Fibroblast of lung (primary cell): Measurements from ENCODE around the gene SBNO2. TPM values are rescaled to one million over a fixed set of nuclear protein-coding genes. Genes with fewer than 3 reads are reported as not detected.

Experiments used
- DNase-seq, 2 donors: peaks; one replicate each; pipeline versions ENCODE4 v3.0.0 to v3.0.0-alpha.2; 2010; ENCODE audit warnings: low read depth in 2 of 2
- H2AFZ ChIP-seq: 2 replicates; pipeline ENCODE4 v1.5.1; 2012; ENCODE audit warnings: low read length, control low read depth, inconsistent platforms
- H3K27ac ChIP-seq: 2 replicates; pipeline ENCODE4 v1.5.1; 2011; ENCODE audit warnings: low read length, control low read depth; ENCODE audit not compliant: insufficient read depth
- H3K27me3 ChIP-seq: 2 replicates; pipeline ENCODE4 v1.5.1; 2011; ENCODE audit warnings: mild to moderate bottlenecking, low read length; ENCODE audit not compliant: control insufficient read depth, insufficient read depth
- H3K36me3 ChIP-seq: 2 replicates; pipeline ENCODE4 v1.5.1; 2011; ENCODE audit warnings: low read length; ENCODE audit not compliant: control insufficient read depth, insufficient read depth
- H3K4me1 ChIP-seq: 2 replicates; pipeline ENCODE4 v1.5.1; 2011; ENCODE audit warnings: low read length; ENCODE audit not compliant: control insufficient read depth, insufficient read depth; ENCODE audit errors: extremely low read depth
- H3K4me2 ChIP-seq: 2 replicates; pipeline ENCODE4 v1.5.1; 2011; ENCODE audit warnings: low read length, control low read depth; ENCODE audit not compliant: insufficient read depth; ENCODE audit errors: extremely low read depth
- H3K4me3 ChIP-seq, 4 experiments: fragments of 200-600 bp in 1 of 4; sonication (generic) in 1 of 4; replicated peaks in 1 of 4; 2 replicates each; pipeline ENCODE4 v1.5.1; 2011 to 2016; ENCODE audit warnings: low read length in 4 of 4, low read depth in 3 of 4, mild to moderate bottlenecking in 3 of 4, control low read depth in 2 of 4, inconsistent platforms in 1 of 4, mixed read lengths in 1 of 4; ENCODE audit not compliant: insufficient read depth in 1 of 4; ENCODE audit errors: control extremely low read depth in 1 of 4
- H3K79me2 ChIP-seq: 2 replicates; pipeline ENCODE4 v1.5.1; 2012; ENCODE audit warnings: mild to moderate bottlenecking, low read length, inconsistent platforms; ENCODE audit not compliant: control insufficient read depth, insufficient read depth
- H3K9ac ChIP-seq: 2 replicates; pipeline ENCODE4 v1.5.1; 2011; ENCODE audit warnings: mild to moderate bottlenecking, low read length, control low read depth; ENCODE audit not compliant: insufficient read depth
- H3K9me3 ChIP-seq: 2 replicates; pipeline ENCODE4 v1.5.1; 2012; ENCODE audit warnings: low read depth, low read length; ENCODE audit not compliant: control insufficient read depth, insufficient read depth
- H4K20me1 ChIP-seq: 2 replicates; pipeline ENCODE4 v1.5.1; 2011; ENCODE audit warnings: low read length; ENCODE audit not compliant: control insufficient read depth, insufficient read depth; ENCODE audit errors: extremely low read depth
- CTCF ChIP-seq, 2 donors: IDR thresholded peaks in 1 of 2; conservative IDR thresholded peaks in 1 of 2; 1 replicate in 1 of 2; 2 replicates in 1 of 2; pipeline ENCODE4 v1.5.1; 2011 to 2012; ENCODE audit warnings: low read length in 2 of 2, control low read depth in 1 of 2, inconsistent platforms in 1 of 2, low read depth in 1 of 2, mild to moderate bottlenecking in 1 of 2
- EZH2 ChIP-seq: IDR thresholded peaks from 2 replicates; pipeline ENCODE4 v1.5.1; 2012; ENCODE audit warnings: low read length, control low read depth, mild to moderate bottlenecking; ENCODE audit errors: missing control alignments
- polyA plus RNA-seq, 2 donors: library from polyadenylated mRNA; depleted of rRNA in 1 of 2; stranded (reverse) in 1 of 2; unstranded in 1 of 2; fragments of >200 nt; gene quantifications; 2 replicates each; pipeline ENCODE4 v1.2.1, GENCODE V29; 2011 to 2012; ENCODE audit warnings: missing spikeins in 1 of 2
- total RNA-seq: library from RNA; depleted of rRNA; stranded (reverse); fragments of >200 nt; gene quantifications from 2 replicates; pipeline ENCODE4 v1.2.1, GENCODE V29; 2014

Gene SBNO2
- total and polyA plus RNA-seq, 2 donors (not counting 1 experiment from before 2014, with no cell fraction given): 12.6 to 55.8 TPM

DNA sequence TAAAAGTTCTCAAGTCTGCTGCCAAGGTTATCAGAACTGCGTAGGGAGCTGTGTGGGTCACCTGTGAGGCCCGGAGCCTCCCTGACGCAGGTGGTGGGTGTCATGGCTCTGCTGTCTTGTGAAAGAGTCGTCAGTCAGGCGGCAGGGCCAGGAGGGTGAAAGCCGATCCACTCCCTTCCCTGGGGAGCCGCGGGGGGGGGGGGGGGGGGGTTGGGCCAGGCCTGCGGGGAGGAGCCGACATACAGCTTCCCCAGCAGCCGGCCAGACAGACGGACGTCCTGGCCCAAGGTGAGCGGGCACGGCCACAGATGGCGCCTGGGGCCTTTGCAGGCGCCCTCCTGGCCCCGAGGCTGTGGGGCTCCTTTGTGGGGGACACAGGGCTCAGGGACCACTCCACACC is 12.4 kb downstream of the SBNO2 start:
- H3K79me2 ChIP-seq: peaks cover 72% of the 10 kb centered on the region
- no peak overlapping the region for H3K4me2 ChIP-seq
- H3K27me3 ChIP-seq: no peaks in the 10 kb centered on the region
- TF ChIP-seq EZH2 (no peak), CTCF (conservative IDR thresholded peaks at IDR 0.05 in 1 of 2, IDR thresholded peaks at IDR 0.05 in 1 of 2; ENCODE audit: low read depth in 1 of 2, low read length in 2 of 2) (no peak)
- H3K27ac ChIP-seq: no peak overlapping the region
- H3K9me3 ChIP-seq: no peaks in the 10 kb centered on the region
- H2AFZ ChIP-seq: no peak overlapping the region
- H3K4me3 ChIP-seq: no peak overlapping the region
- DNase-seq: no peak
- peaks cover 8% of the 10 kb centered on the region for H3K36me3 ChIP-seq
- no peak overlapping the region for H3K9ac ChIP-seq
- peaks cover 6% of the 10 kb centered on the region for H3K4me1 ChIP-seq
- H4K20me1 ChIP-seq: no peaks in the 10 kb centered on the region

DNA sequence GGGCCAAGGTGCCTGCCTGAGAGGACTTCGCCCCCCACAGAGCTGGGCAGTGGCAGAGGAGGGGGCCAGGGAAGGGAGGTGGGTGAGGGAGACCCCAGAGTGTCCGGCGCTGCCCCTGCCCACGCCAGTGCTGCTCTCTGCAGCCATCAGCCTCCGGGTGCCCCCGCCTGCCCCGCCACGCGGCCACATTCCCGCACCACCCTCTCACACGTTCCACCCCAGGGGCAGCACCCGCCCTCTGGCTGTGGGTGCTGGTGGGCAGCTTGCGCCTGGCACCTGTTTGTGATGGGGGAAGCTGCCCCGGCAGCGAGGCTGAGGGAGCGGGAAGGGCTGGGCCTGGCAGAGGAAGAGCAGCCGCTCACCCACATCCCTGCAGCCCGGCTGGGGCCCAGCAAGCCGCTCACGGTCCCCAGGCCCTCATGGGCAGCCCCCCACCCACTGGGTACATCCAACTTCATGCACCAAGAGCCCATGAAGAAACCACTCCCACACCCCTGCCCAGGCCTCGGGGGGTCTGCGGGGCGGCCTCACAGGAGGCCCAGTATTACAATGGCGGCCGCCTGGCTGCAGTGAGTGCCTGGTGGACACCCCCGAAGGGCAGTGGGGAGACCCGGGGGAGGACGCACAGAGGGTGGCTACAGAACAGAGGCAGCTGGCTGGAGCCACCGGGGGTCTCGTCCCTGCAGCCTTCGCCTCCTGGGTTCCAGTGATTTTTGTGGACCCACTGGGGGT is 14.0 kb downstream of the SBNO2 start:
- H3K36me3 ChIP-seq: peaks cover 6% of the 10 kb centered on the region
- H4K20me1 ChIP-seq: no peaks in the 10 kb centered on the region
- no peak overlapping the region for H3K4me3 ChIP-seq
- H3K27ac ChIP-seq: no peak overlapping the region
- H3K9ac ChIP-seq: no peak overlapping the region
- H3K27me3 ChIP-seq: no peaks in the 10 kb centered on the region
- no peak overlapping the region for H2AFZ ChIP-seq
- H3K4me1 ChIP-seq: peaks cover 14% of the 10 kb centered on the region
- no peaks in the 10 kb centered on the region for H3K9me3 ChIP-seq
- no peak overlapping the region for H3K4me2 ChIP-seq
- no peak for DNase-seq
- peaks cover 72% of the 10 kb centered on the region for H3K79me2 ChIP-seq
- TF ChIP-seq EZH2 (no peak), CTCF (conservative IDR thresholded peaks at IDR 0.05 in 1 of 2, IDR thresholded peaks at IDR 0.05 in 1 of 2; ENCODE audit: low read depth in 1 of 2, low read length in 2 of 2) (no peak)

GRCh38 chr19:1158885-1159448 is 15.1 kb downstream of the SBNO2 start:
- H3K36me3 ChIP-seq: peaks cover 7% of the 10 kb centered on the region
- no peaks in the 10 kb centered on the region for H3K27me3 ChIP-seq
- H3K9me3 ChIP-seq: no peaks in the 10 kb centered on the region
- no peak overlapping the region for H3K4me3 ChIP-seq
- TF ChIP-seq CTCF (conservative IDR thresholded peaks at IDR 0.05 in 1 of 2, IDR thresholded peaks at IDR 0.05 in 1 of 2; ENCODE audit: low read depth in 1 of 2, low read length in 2 of 2): no peak
- TF ChIP-seq EZH2: no peak
- no peaks in the 10 kb centered on the region for H4K20me1 ChIP-seq
- H2AFZ ChIP-seq: no peak overlapping the region
- no peak for DNase-seq
- peaks cover 20% of the 10 kb centered on the region for H3K4me1 ChIP-seq
- peaks cover 73% of the 10 kb centered on the region for H3K79me2 ChIP-seq
- H3K27ac ChIP-seq: no peak overlapping the region
- no peak overlapping the region for H3K4me2 ChIP-seq
- H3K9ac ChIP-seq: no peak overlapping the region
